ENCODE measurements around the gene CALB2.

CALB2 gene

GRCh38 chr16:71404364-71404763, 45.8 kb downstream of the CALB2 start:
- no peaks in the 10 kb centered on the region for H3K9me3 ChIP-seq (ENCODE audit: control insufficient read depth, low read length)
- H3K9ac ChIP-seq (ENCODE audit: low read length) = no peak overlapping the region
- H3K4me3 ChIP-seq (ENCODE audit: low read length) = no peak overlapping the region
- H3K4me1 ChIP-seq (ENCODE audit: control insufficient read depth, insufficient read depth, low read length) = no peaks in the 10 kb centered on the region
- H3K27me3 ChIP-seq (ENCODE audit: control insufficient read depth, insufficient read depth, low read length) = peaks cover 9% of the 10 kb centered on the region
- H3K36me3 ChIP-seq (ENCODE audit: control insufficient read depth, insufficient read depth, low read length) = no peaks in the 10 kb centered on the region

- H3K9me3 ChIP-seq (ENCODE audit: control insufficient read depth, low read length) = no peaks in the 10 kb centered on the region
- H3K27me3 ChIP-seq (ENCODE audit: control insufficient read depth, insufficient read depth, low read length) = peaks cover 9% of the 10 kb centered on the region
- H3K4me3 ChIP-seq (ENCODE audit: low read length) = no peak overlapping the region
- H3K36me3 ChIP-seq (ENCODE audit: control insufficient read depth, insufficient read depth, low read length) = no peaks in the 10 kb centered on the region
- H3K4me1 ChIP-seq (ENCODE audit: control insufficient read depth, insufficient read depth, low read length) = no peaks in the 10 kb centered on the region
- H3K9ac ChIP-seq (ENCODE audit: low read length) = no peak overlapping the region
These were observed 47.8 kb downstream of the CALB2 start for GRCh38 chr16:71406316-71406715.

- H3K9ac ChIP-seq (ENCODE audit: low read length) = no peak overlapping the region
- no peak overlapping the region for H3K4me3 ChIP-seq (ENCODE audit: low read length)
- H3K4me1 ChIP-seq (ENCODE audit: control insufficient read depth, insufficient read depth, low read length) = no peaks in the 10 kb centered on the region
- peaks cover 9% of the 10 kb centered on the region for H3K27me3 ChIP-seq (ENCODE audit: control insufficient read depth, insufficient read depth, low read length)
- no peaks in the 10 kb centered on the region for H3K9me3 ChIP-seq (ENCODE audit: control insufficient read depth, low read length)
- no peaks in the 10 kb centered on the region for H3K36me3 ChIP-seq (ENCODE audit: control insufficient read depth, insufficient read depth, low read length)
These were observed 48.2 kb downstream of the CALB2 start for GRCh38 chr16:71406724-71407123.

GRCh38 chr16:71407731-71408130, 49.2 kb downstream of the CALB2 start:
- no peaks in the 10 kb centered on the region for H3K36me3 ChIP-seq (ENCODE audit: control insufficient read depth, insufficient read depth, low read length)
- no peaks in the 10 kb centered on the region for H3K4me1 ChIP-seq (ENCODE audit: control insufficient read depth, insufficient read depth, low read length)
- no peak overlapping the region for H3K9ac ChIP-seq (ENCODE audit: low read length)
- peaks cover 15% of the 10 kb centered on the region for H3K27me3 ChIP-seq (ENCODE audit: control insufficient read depth, insufficient read depth, low read length)
- no peak overlapping the region for H3K4me3 ChIP-seq (ENCODE audit: low read length)
- no peaks in the 10 kb centered on the region for H3K9me3 ChIP-seq (ENCODE audit: control insufficient read depth, low read length)

GRCh38 chr16:71408536-71408935, 50.0 kb downstream of the CALB2 start:
- H3K4me3 ChIP-seq (ENCODE audit: low read length) = no peak overlapping the region
- no peaks in the 10 kb centered on the region for H3K9me3 ChIP-seq (ENCODE audit: control insufficient read depth, low read length)
- no peaks in the 10 kb centered on the region for H3K4me1 ChIP-seq (ENCODE audit: control insufficient read depth, insufficient read depth, low read length)
- H3K36me3 ChIP-seq (ENCODE audit: control insufficient read depth, insufficient read depth, low read length) = no peaks in the 10 kb centered on the region
- peaks cover 15% of the 10 kb centered on the region for H3K27me3 ChIP-seq (ENCODE audit: control insufficient read depth, insufficient read depth, low read length)
- H3K9ac ChIP-seq (ENCODE audit: low read length) = no peak overlapping the region

- Histone ChIP-seq H3K4me3 (ENCODE audit: low read length) (no peak overlapping the region), H3K27me3 (ENCODE audit: control insufficient read depth, insufficient read depth, low read length) (peaks cover 15% of the 10 kb centered on the region), H3K9me3 (ENCODE audit: control insufficient read depth, low read length) (no peaks in the 10 kb centered on the region), H3K9ac (ENCODE audit: low read length) (no peak overlapping the region), H3K36me3 (ENCODE audit: control insufficient read depth, insufficient read depth, low read length) (no peaks in the 10 kb centered on the region), H3K4me1 (ENCODE audit: control insufficient read depth, insufficient read depth, low read length) (no peaks in the 10 kb centered on the region)
These were observed 50.7 kb downstream of the CALB2 start for GRCh38 chr16:71409011-71409775.

GRCh38 chr16:71410146-71410545, 51.6 kb downstream of the CALB2 start:
- H3K4me3 ChIP-seq (ENCODE audit: low read length) = no peak overlapping the region
- no peaks in the 10 kb centered on the region for H3K36me3 ChIP-seq (ENCODE audit: control insufficient read depth, insufficient read depth, low read length)
- no peaks in the 10 kb centered on the region for H3K4me1 ChIP-seq (ENCODE audit: control insufficient read depth, insufficient read depth, low read length)
- peaks cover 15% of the 10 kb centered on the region for H3K27me3 ChIP-seq (ENCODE audit: control insufficient read depth, insufficient read depth, low read length)
- no peaks in the 10 kb centered on the region for H3K9me3 ChIP-seq (ENCODE audit: control insufficient read depth, low read length)
- H3K9ac ChIP-seq (ENCODE audit: low read length) = no peak overlapping the region

- Histone ChIP-seq H3K36me3 (ENCODE audit: control insufficient read depth, insufficient read depth, low read length) (no peaks in the 10 kb centered on the region), H3K9me3 (ENCODE audit: control insufficient read depth, low read length) (no peaks in the 10 kb centered on the region), H3K4me3 (ENCODE audit: low read length) (no peak overlapping the region), H3K9ac (ENCODE audit: low read length) (no peak overlapping the region), H3K27me3 (ENCODE audit: control insufficient read depth, insufficient read depth, low read length) (peaks cover 19% of the 10 kb centered on the region), H3K4me1 (ENCODE audit: control insufficient read depth, insufficient read depth, low read length) (no peaks in the 10 kb centered on the region)
These were observed 54.0 kb downstream of the CALB2 start for GRCh38 chr16:71412270-71413160.

- H3K9ac ChIP-seq (ENCODE audit: low read length) = no peak overlapping the region
These were observed 54.8 kb downstream of the CALB2 start for GRCh38 chr16:71413341-71413740.

GRCh38 chr16:71414038-71414437, 55.5 kb downstream of the CALB2 start:
- Histone ChIP-seq H3K27me3 (ENCODE audit: control insufficient read depth, insufficient read depth, low read length) (peaks cover 12% of the 10 kb centered on the region), H3K9me3 (ENCODE audit: control insufficient read depth, low read length) (no peaks in the 10 kb centered on the region), H3K4me3 (ENCODE audit: low read length) (no peak overlapping the region), H3K36me3 (ENCODE audit: control insufficient read depth, insufficient read depth, low read length) (no peaks in the 10 kb centered on the region), H3K4me1 (ENCODE audit: control insufficient read depth, insufficient read depth, low read length) (no peaks in the 10 kb centered on the region), H3K9ac (ENCODE audit: low read length) (no peak overlapping the region)

More at GRCh38 chr16:71413341-71413740, 54.8 kb downstream of the CALB2 start:
- Histone ChIP-seq H3K27me3 (ENCODE audit: control insufficient read depth, insufficient read depth, low read length) (peaks cover 19% of the 10 kb centered on the region), H3K36me3 (ENCODE audit: control insufficient read depth, insufficient read depth, low read length) (no peaks in the 10 kb centered on the region), H3K9me3 (ENCODE audit: control insufficient read depth, low read length) (no peaks in the 10 kb centered on the region), H3K4me1 (ENCODE audit: control insufficient read depth, insufficient read depth, low read length) (no peaks in the 10 kb centered on the region), H3K4me3 (ENCODE audit: low read length) (no peak overlapping the region)

- H3K27me3 ChIP-seq (ENCODE audit: control insufficient read depth, insufficient read depth, low read length) = peaks cover 12% of the 10 kb centered on the region
- no peaks in the 10 kb centered on the region for H3K36me3 ChIP-seq (ENCODE audit: control insufficient read depth, insufficient read depth, low read length)
- H3K4me1 ChIP-seq (ENCODE audit: control insufficient read depth, insufficient read depth, low read length) = no peaks in the 10 kb centered on the region
- H3K9me3 ChIP-seq (ENCODE audit: control insufficient read depth, low read length) = no peaks in the 10 kb centered on the region
- no peak overlapping the region for H3K4me3 ChIP-seq (ENCODE audit: low read length)
- H3K9ac ChIP-seq (ENCODE audit: low read length) = no peak overlapping the region
These were observed 63.4 kb downstream of the CALB2 start for GRCh38 chr16:71421911-71422310.

GRCh38 chr16:71423016-71423415, 64.5 kb downstream of the CALB2 start:
- Histone ChIP-seq H3K27me3 (ENCODE audit: control insufficient read depth, insufficient read depth, low read length) (peaks cover 16% of the 10 kb centered on the region), H3K36me3 (ENCODE audit: control insufficient read depth, insufficient read depth, low read length) (no peaks in the 10 kb centered on the region), H3K4me1 (ENCODE audit: control insufficient read depth, insufficient read depth, low read length) (no peaks in the 10 kb centered on the region), H3K9me3 (ENCODE audit: control insufficient read depth, low read length) (no peaks in the 10 kb centered on the region), H3K4me3 (ENCODE audit: low read length) (no peak overlapping the region), H3K9ac (ENCODE audit: low read length) (no peak overlapping the region)
